Fibroblast of the aortic adventitia (primary cell): ENCODE results near the gene FGFRL1. TPM values are rescaled to one million over a fixed set of nuclear protein-coding genes. Genes with fewer than 3 reads are reported as not detected.
"Not testable (repeated sequence)": the region's sequence is repeated elsewhere in the genome, so short reads cannot be mapped to it uniquely, and the experiment has no call there.

ENCODE experiments used
- DNase-seq: peaks from one replicate; pipeline ENCODE4 v3.0.0-alpha.2; 2010; ENCODE audit warnings: low read depth
- H3K4me3 ChIP-seq: 2 replicates; pipeline ENCODE4 v1.5.1; 2011; ENCODE audit warnings: low read depth, mild to moderate bottlenecking, control low read depth, low read length, moderate library complexity
- total RNA-seq: library from RNA; depleted of rRNA; stranded (reverse); fragments of >200 nt; gene quantifications from 2 replicates; pipeline ENCODE4 v1.2.3, GENCODE V29; 2012; ENCODE audit warnings: low replicate concordance
- TF ChIP-seq, protein P1 (sequence below): IDR thresholded peaks from 2 replicates; pipeline ENCODE4 v1.5.1; 2011; ENCODE audit warnings: mild to moderate bottlenecking, low read length, control low read depth, inconsistent platforms; ENCODE audit not compliant: insufficient read depth

Gene FGFRL1
- total RNA-seq, 1 donor: 27.4 TPM

DNA sequence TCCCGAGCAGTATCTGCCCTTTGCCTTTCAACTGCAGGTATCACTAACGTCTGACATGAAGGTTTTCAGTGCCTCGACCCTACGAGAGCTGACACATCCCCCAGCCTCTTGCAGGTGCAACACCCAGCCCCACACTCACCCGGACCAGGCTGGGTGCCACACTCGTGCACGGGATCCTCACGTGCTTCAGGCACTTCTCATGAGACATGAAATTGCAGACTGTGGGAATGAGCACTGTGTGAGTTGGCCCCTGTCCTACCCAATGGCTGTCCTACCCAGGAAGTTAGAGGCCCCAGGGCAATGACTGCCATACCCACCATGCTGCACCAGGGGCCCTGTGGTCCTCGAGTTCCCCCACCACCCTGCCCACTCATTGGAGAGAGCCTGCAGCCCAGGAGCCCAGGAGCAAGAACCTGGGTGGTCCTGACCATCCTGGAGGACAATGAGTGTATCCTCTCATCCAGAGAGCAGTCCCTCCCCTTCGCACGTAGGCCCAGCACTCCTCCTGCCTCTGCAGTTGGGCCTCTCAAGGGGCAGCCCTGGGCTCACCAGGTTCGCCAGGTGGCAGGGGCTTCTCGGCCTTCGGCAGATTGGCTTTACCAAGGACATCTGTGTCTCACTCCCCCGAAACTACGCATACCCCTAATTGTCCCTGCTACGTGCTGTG lies 40.4 kb upstream of the FGFRL1 start:
- no peak overlapping the region for H3K4me3 ChIP-seq
- DNase-seq: no peak
- TF ChIP-seq, protein P1, sequence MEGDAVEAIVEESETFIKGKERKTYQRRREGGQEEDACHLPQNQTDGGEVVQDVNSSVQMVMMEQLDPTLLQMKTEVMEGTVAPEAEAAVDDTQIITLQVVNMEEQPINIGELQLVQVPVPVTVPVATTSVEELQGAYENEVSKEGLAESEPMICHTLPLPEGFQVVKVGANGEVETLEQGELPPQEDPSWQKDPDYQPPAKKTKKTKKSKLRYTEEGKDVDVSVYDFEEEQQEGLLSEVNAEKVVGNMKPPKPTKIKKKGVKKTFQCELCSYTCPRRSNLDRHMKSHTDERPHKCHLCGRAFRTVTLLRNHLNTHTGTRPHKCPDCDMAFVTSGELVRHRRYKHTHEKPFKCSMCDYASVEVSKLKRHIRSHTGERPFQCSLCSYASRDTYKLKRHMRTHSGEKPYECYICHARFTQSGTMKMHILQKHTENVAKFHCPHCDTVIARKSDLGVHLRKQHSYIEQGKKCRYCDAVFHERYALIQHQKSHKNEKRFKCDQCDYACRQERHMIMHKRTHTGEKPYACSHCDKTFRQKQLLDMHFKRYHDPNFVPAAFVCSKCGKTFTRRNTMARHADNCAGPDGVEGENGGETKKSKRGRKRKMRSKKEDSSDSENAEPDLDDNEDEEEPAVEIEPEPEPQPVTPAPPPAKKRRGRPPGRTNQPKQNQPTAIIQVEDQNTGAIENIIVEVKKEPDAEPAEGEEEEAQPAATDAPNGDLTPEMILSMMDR: no peak

DNA sequence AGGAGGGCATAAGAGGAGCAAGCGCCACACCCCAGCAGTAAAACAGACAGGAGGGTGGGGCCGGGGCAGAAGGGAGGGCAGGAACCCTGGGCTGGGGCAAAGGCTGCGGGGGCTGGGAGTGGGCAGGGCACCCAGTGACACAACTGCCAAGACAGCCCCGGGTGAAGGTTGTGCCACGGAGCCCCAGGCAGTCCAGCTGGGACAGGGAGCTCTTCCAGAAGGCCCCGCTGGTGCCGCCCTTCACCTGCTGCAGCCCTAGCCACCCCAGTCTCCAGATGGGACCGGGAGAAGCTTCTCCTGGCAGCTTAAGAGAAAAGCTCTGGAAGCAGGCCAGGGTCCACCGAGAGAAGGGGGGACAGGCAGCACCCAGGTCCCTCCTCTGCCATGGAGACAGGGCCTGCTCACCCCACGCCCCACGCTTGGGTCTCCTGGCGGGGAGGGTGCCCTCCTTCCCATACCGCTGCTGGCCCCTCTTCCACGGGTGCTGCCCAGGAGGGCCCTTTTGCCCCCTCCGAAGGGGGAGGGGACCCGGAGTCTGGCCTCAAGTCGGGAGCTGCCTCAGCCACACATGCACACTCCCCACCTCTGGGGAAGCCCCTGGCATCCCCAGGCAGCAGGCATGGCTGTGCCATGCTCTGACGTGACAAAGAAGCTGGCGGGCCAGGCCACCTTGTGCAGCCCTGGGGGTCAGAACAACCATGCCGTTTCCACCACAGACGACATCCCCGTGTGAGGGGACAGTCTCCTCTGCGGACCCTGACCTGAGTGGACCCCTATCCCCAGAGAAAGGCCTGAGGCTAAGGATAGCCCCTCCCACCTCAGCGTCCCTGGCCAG lies 39.5 kb upstream of the FGFRL1 start:
- H3K4me3 ChIP-seq: peak overlapping the region; percentile 77
- TF ChIP-seq, protein P1: no peak
- no peak for DNase-seq

DNA sequence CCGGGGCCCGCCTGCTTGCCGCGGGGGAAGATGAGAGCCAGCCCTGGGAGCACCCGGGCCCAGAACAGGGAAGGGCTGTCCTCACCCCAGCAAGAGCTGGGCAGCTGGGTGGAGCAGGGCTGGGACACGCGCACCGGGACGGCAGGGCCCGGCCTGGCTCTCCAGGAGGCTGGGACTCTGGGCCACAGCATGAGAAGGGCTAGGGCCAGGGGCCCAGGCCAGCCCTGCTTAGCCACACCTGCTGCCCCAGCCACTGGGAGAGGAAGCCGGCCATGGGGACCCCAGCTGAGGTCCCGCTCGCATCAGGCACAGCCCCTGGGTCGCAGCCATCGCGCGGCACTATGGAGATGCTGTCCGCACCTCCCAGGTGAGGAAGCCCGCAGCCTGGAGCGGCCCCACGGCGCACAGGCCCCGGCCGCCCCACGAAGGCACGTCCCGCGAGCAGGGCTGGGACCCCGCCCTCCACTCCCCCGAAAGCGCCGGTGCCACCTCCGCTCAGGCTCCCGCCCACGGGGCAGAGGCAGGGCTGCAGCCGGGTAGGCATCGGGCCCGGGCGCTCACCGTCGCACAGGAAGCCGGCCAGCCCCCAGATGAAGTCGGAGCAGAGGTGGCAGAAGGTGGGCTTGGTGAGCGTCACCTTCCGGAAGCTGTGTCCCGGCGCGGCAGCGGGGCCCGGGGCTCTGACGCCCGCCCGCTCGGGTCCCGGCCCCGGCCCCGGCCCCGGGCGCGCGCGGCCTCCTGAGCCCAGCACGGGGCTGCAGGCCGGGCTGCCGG lies 38.6 kb upstream of the FGFRL1 start:
- TF ChIP-seq, protein P1: no peak
- peak overlapping the region; percentile 77 for H3K4me3 ChIP-seq
- peak; percentile 12 for DNase-seq

DNA sequence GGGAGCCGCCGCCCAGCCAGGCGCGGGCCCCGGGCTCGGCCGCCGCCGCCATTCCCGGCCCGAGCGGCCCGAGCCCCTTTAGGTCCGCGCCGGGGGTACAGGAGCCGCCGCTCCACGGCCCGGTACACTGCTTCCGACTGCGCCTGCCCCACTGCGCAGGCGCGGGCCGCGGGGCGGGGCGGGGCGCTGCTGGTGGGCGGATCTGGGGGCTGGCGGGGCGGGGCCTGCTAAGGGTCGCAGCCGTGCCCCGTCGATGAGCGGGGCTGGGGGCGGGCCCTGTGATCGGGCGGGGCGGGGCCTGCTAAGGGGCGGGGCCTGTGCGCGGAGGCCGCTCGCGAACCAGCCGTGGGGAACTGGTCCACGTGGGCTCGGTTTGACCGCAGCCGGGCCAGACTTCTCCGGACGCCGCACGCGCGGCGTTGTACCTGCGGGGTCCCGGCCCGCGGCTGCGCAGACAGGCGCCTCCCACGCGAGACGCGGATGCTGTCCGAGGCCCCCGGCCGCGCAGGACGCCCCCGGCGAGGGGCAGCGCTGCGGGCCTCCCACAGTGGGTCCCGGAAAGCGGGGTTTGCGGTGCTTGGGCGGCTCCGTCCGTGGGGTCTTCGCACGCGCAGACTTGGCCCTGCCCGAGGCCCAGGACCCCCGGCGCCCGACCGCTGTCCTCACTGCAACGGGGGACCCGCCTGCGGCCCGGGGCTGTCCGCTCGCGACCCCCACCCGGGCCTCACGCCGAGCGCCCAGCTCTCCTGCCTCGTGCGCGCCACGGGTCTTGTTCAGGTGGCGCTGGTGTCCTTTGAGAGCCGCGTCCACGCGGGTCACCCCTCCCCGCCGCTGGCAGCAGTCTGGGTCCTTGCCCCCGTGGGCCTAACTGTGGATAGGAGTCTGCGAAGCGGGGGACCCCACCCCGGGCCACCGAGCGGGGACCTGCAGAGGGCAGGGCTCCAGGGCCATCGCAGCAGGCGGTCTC lies 37.7 kb upstream of the FGFRL1 start, which contains the start of gene DGKQ:
Gene DGKQ, minus strand, starts transcription at position 139 of the 967 bp plus-strand sequence. Its CDS starts 87 bp downstream, at position 52.
- peak within 1 kb of the TSS; percentile 77 for H3K4me3 ChIP-seq
- DNase-seq: peak; percentile 77
- TF ChIP-seq, protein P1: no peak

DNA sequence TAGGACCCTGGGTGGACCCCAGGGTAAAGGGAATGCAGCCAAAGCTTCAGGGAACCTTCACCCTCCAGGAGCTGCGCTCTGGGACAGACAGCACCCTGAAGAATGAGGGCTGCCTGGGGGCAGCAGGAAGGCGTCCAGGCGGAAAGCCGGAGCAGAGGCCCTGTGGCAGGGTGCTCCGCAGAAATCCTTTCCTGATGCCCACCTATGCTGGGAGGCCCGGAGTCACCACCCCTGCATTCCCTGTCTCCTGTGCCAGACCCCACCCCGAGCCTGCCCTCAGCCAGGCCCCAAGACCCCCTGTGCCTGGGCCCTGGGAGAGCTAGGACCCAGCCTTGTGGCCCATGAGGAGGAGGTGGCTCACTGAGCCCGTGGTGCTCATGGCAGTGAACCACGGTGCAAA lies 36.8 kb upstream of the FGFRL1 start:
- H3K4me3 ChIP-seq: no peak overlapping the region
- TF ChIP-seq, protein P1: no peak
- no peak for DNase-seq

DNA sequence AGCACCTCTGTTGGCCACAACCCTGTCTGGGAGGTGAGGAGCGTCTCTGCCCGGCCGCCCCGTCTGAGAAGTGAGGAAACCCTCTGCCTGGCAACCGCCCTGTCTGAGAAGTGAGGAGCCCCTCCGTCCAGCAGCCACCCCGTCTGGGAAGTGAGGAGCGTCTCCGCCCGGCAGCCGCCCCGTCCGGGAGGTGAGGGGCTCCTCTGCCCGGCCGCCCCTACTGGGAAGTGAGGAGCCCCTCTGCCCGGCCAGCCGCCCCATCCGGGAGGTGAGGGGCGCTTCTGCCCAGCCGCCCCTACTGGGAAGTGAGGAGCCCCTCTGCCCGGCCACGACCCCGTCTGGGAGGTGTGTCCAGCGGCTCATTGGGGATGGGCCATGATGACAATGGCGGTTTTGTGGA lies 35.4 kb upstream of the FGFRL1 start:
- not testable (repeated sequence) for H3K4me3 ChIP-seq, DNase-seq
